NB4 (cell line): ENCODE results near the gene RNU1-2.
"Not testable (repeated sequence)": the region's sequence is repeated elsewhere in the genome, so short reads cannot be mapped to it uniquely, and the experiment has no call there.

ENCODE experiments used
- DNase-seq: peaks from one replicate; pipeline ENCODE4 v3.0.0; 2010; ENCODE audit warnings: low read depth
- H3K4me3 ChIP-seq: one replicate; pipeline ENCODE4 v1.5.1; 2011; ENCODE audit warnings: mild to moderate bottlenecking, low read depth, low read length, moderate library complexity
- CTCF ChIP-seq: IDR thresholded peaks from one replicate; pipeline ENCODE4 v1.5.1; 2012; ENCODE audit warnings: low read depth, low read length
- MAX ChIP-seq: IDR thresholded peaks from 2 replicates; pipeline ENCODE4 v1.6.1; 2011; ENCODE audit warnings: low read depth, low read length
- MYC ChIP-seq: IDR thresholded peaks from 2 replicates; pipeline ENCODE4 v1.6.1; 2011; ENCODE audit warnings: low read depth, low read length
- POLR2A ChIP-seq: IDR thresholded peaks from 2 replicates; pipeline ENCODE4 v1.6.1; 2011; ENCODE audit warnings: mild to moderate bottlenecking; ENCODE audit not compliant: insufficient read length; ENCODE audit errors: extremely low read depth

The RNU1-2 gene

GRCh38 chr1:16905868-16906702, 10.3 kb downstream of the RNU1-2 start:
- DNase-seq, result no peak
- no peak overlapping the region for H3K4me3 ChIP-seq

GRCh38 chr1:16906873-16907272, 11.1 kb downstream of the RNU1-2 start:
- no peak overlapping the region for H3K4me3 ChIP-seq
- no peak for DNase-seq
- TF ChIP-seq POLR2A (no peak), MYC (no peak), MAX (no peak), CTCF (no peak)

More at GRCh38 chr1:16905868-16906702, 10.3 kb downstream of the RNU1-2 start:
- TF ChIP-seq MAX, result no peak
- no peak for TF ChIP-seq MYC
- no peak for TF ChIP-seq CTCF
- TF ChIP-seq POLR2A, result no peak

- no peak overlapping the region for H3K4me3 ChIP-seq
- no peak for DNase-seq
- TF ChIP-seq MAX (no peak), MYC (no peak), POLR2A (no peak), CTCF (no peak)
Measured at GRCh38 chr1:16907870-16908758, 12.3 kb downstream of the RNU1-2 start.

- not testable (repeated sequence) for H3K4me3 ChIP-seq, DNase-seq
Measured at GRCh38 chr1:16911851-16912721, 16.3 kb downstream of the RNU1-2 start.

GRCh38 chr1:16912742-16913141, 17.0 kb downstream of the RNU1-2 start:
- not testable (repeated sequence) for DNase-seq, H3K4me3 ChIP-seq

GRCh38 chr1:16913181-16913832, 17.5 kb downstream of the RNU1-2 start:
- DNase-seq, result no peak
- TF ChIP-seq MAX (no peak), POLR2A (no peak), CTCF (no peak), MYC (no peak)
- peak overlapping the region; percentile 58 for H3K4me3 ChIP-seq
